Panc1 (cell line): Measurements from ENCODE around the gene TMEM239. TPM values are rescaled to one million over a fixed set of nuclear protein-coding genes. Genes with fewer than 3 reads are reported as not detected.

Experiments
- ATAC-seq: fragments of 200-7000 bp; cut with Tn5 transposase; 2 replicates; pipeline ENCODE4 v1.9.1; 2020; ENCODE audit warnings: mild to moderate bottlenecking, moderate library complexity
- BruUV-seq: library from RNA; stranded (reverse); fragments of 400-500 nt; replicated peaks from 2 replicates; lab custom pipeline; 2021; lab: Mats Ljungman, UMichigan
- CTCF ChIA-PET: fragments of 300-600 bp; sonication (Branson Sonifier 250); formaldehyde crosslinking; loops from one replicate; lab custom pipeline; 2022; ENCODE audit warnings: antibody characterized with exemption; lab: Charles Lee
- POLR2A ChIA-PET: fragments of 300-600 bp; sonication (Branson Sonifier 250); formaldehyde crosslinking; loops from one replicate; lab custom pipeline; 2022; ENCODE audit warnings: antibody characterized with exemption; lab: Charles Lee
- DNase-seq: peaks from one replicate; pipeline ENCODE4 v3.0.0-alpha.2; 2010; ENCODE audit warnings: low read depth, low spot score
- H3K27ac ChIP-seq: 2 replicates; pipeline ENCODE4 v1.5.1; 2011; ENCODE audit warnings: mild to moderate bottlenecking, low read length, inconsistent platforms
- H3K27me3 ChIP-seq: fragments of 200-500 bp; sonication (Bioruptor generic); 2 replicates; pipeline ENCODE4 v1.6.0; 2014; ENCODE audit warnings: low read length, inconsistent platforms; ENCODE audit not compliant: control insufficient read depth, insufficient read depth
- H3K36me3 ChIP-seq: fragments of 200-500 bp; sonication (Bioruptor generic); 2 replicates; pipeline ENCODE4 v1.5.1; 2014; ENCODE audit warnings: inconsistent platforms, mild to moderate bottlenecking, low read length, moderate library complexity; ENCODE audit not compliant: control insufficient read depth, insufficient read depth
- H3K4me1 ChIP-seq: 2 replicates; pipeline ENCODE4 v1.5.1; 2011; ENCODE audit warnings: inconsistent platforms, mild to moderate bottlenecking, low read length, moderate library complexity; ENCODE audit not compliant: control insufficient read depth, insufficient read depth
- H3K4me3 ChIP-seq, 2 experiments: 2 replicates each; pipeline ENCODE4 v1.5.1; 2011 to 2012; ENCODE audit warnings: low read depth in 2 of 2, low read length in 2 of 2, mild to moderate bottlenecking in 2 of 2, inconsistent platforms in 1 of 2, moderate library complexity in 1 of 2
- H3K9me3 ChIP-seq: fragments of 200-500 bp; sonication (Bioruptor generic); 2 replicates; pipeline ENCODE4 v1.5.1; 2014; ENCODE audit warnings: low read depth, mild to moderate bottlenecking, inconsistent platforms, low read length, moderate library complexity; ENCODE audit not compliant: control insufficient read depth, insufficient read depth
- POLR2AphosphoS5 ChIP-seq: IDR thresholded peaks from 2 replicates; pipeline ENCODE4 v1.6.1; 2012; ENCODE audit warnings: mild to moderate bottlenecking, low read depth, low read length, moderate library complexity
- SIN3A ChIP-seq: IDR thresholded peaks from 2 replicates; pipeline ENCODE4 v1.6.1; 2012; ENCODE audit warnings: low read depth, mild to moderate bottlenecking, low read length, moderate library complexity, borderline replicate concordance; ENCODE audit not compliant: insufficient read depth
- TCF7L2 ChIP-seq: IDR thresholded peaks from 2 replicates; pipeline ENCODE4 v1.6.1; 2011; ENCODE audit warnings: mild to moderate bottlenecking, low read depth, low read length, inconsistent platforms
- in situ Hi-C: cut with HindIII; loops from 2 replicates; pipeline ENCODE4 v1.10.0; 2016; ENCODE audit warnings: low sequenced_read_pairs, low pct_unique_long_range_greater_than_20kb
- intact Hi-C: fragments of 100-400 bp; cut with micrococcal nuclease; formaldehyde crosslinking; loops from one replicate; pipeline ENCODE4 v1.10.0; 2022; ENCODE audit not compliant: unreplicated experiment
- total RNA-seq: library from RNA; stranded (reverse); gene quantifications from one replicate; pipeline ENCODE4 v1.2.1, GENCODE V29; 2021; ENCODE audit not compliant: unreplicated experiment
- TF ChIP-seq, protein P1 (sequence below), 2 experiments: IDR thresholded peaks; 2 replicates each; pipeline ENCODE4 v1.6.1; 2011 to 2012; ENCODE audit warnings: low read depth in 2 of 2, control low read depth in 1 of 2, low read length in 1 of 2, mild to moderate bottlenecking in 1 of 2, moderate library complexity in 1 of 2; ENCODE audit not compliant: insufficient read depth in 1 of 2
- TF ChIP-seq, protein P2 (sequence below): fragments of 450-650 bp; IDR thresholded peaks from 2 replicates; pipeline ENCODE4 v1.5.1; 2017; ENCODE audit warnings: mild to moderate bottlenecking

Gene TMEM239
- total RNA-seq, 1 experiment from 2014 or later = not detected

DNA sequence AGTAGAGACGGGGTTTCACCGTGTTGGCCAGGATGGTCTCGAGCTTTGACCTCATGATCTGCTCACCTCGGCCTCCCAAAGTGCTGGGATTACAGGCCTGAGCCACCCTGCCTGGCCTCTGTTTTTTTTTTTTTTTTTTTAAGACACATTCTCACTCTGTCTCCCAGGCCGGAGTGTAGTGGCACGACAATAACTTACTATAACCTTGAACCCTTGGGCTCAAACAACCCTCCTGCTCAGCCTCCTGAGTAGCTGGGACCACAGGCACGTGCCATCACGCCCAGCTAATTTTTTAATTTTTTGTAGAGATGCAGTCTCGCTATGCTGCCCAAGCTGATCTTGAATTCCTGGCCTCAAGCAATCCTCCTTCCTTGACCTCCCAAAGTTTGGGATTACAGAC is 42.4 kb upstream of the TMEM239 start:
- Histone ChIP-seq H3K9me3 (no peaks in the 10 kb centered on the region), H3K4me1 (no peaks in the 10 kb centered on the region; the same call in 1 of the 2 replicates), H3K36me3 (no peaks in the 10 kb centered on the region), H3K27me3 (no peaks in the 10 kb centered on the region), H3K4me3 (no peak overlapping the region), H3K27ac (no peak overlapping the region)
- TF ChIP-seq, protein P1, sequence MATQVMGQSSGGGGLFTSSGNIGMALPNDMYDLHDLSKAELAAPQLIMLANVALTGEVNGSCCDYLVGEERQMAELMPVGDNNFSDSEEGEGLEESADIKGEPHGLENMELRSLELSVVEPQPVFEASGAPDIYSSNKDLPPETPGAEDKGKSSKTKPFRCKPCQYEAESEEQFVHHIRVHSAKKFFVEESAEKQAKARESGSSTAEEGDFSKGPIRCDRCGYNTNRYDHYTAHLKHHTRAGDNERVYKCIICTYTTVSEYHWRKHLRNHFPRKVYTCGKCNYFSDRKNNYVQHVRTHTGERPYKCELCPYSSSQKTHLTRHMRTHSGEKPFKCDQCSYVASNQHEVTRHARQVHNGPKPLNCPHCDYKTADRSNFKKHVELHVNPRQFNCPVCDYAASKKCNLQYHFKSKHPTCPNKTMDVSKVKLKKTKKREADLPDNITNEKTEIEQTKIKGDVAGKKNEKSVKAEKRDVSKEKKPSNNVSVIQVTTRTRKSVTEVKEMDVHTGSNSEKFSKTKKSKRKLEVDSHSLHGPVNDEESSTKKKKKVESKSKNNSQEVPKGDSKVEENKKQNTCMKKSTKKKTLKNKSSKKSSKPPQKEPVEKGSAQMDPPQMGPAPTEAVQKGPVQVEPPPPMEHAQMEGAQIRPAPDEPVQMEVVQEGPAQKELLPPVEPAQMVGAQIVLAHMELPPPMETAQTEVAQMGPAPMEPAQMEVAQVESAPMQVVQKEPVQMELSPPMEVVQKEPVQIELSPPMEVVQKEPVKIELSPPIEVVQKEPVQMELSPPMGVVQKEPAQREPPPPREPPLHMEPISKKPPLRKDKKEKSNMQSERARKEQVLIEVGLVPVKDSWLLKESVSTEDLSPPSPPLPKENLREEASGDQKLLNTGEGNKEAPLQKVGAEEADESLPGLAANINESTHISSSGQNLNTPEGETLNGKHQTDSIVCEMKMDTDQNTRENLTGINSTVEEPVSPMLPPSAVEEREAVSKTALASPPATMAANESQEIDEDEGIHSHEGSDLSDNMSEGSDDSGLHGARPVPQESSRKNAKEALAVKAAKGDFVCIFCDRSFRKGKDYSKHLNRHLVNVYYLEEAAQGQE (IDR thresholded peaks at IDR 0.05; ENCODE audit: insufficient read depth in 1 of 2, low read depth in 2 of 2, low read length in 1 of 2) = no peak
- TF ChIP-seq, protein P2, sequence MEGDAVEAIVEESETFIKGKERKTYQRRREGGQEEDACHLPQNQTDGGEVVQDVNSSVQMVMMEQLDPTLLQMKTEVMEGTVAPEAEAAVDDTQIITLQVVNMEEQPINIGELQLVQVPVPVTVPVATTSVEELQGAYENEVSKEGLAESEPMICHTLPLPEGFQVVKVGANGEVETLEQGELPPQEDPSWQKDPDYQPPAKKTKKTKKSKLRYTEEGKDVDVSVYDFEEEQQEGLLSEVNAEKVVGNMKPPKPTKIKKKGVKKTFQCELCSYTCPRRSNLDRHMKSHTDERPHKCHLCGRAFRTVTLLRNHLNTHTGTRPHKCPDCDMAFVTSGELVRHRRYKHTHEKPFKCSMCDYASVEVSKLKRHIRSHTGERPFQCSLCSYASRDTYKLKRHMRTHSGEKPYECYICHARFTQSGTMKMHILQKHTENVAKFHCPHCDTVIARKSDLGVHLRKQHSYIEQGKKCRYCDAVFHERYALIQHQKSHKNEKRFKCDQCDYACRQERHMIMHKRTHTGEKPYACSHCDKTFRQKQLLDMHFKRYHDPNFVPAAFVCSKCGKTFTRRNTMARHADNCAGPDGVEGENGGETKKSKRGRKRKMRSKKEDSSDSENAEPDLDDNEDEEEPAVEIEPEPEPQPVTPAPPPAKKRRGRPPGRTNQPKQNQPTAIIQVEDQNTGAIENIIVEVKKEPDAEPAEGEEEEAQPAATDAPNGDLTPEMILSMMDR = no peak
- TF ChIP-seq SIN3A (no peak), TCF7L2 (no peak), POLR2AphosphoS5 (no peak)
- DNase-seq = no peak
- intact Hi-C loops (no loop called here), in situ Hi-C loops (no loop called here)
- ATAC-seq = no peak
- ChIA-PET POLR2A (no interaction called here), CTCF (no interaction called here)
- BruUV-seq = no TSS peak

DNA sequence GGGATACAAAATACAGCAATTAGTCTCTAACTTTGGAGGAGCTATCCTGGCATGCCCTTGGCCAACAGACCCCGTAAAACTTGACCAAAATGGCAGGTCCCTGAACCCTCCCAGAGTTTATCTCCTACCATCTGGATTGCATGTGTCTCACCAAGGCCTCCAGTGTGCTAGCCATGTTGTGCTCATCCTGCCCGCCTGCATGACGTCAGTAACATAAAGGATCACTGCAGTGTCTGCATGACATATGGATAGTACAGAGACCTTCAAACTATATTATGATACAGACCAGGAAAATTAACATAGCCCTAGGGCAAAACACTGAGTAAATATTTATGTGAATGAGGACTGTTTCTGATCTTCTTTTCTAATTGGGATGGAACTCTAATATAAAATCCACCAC is 41.0 kb upstream of the TMEM239 start:
- POLR2A ChIA-PET = no interaction called here
- Histone ChIP-seq H3K4me1 (no peaks in the 10 kb centered on the region), H3K27ac (no peak overlapping the region), H3K4me3 (no peak overlapping the region), H3K36me3 (no peaks in the 10 kb centered on the region), H3K27me3 (no peaks in the 10 kb centered on the region), H3K9me3 (no peaks in the 10 kb centered on the region)
- CTCF ChIA-PET = no interaction called here
- TF ChIP-seq TCF7L2 = no peak
- TF ChIP-seq, protein P1 (IDR thresholded peaks at IDR 0.05; ENCODE audit: insufficient read depth in 1 of 2, low read depth in 2 of 2, low read length in 1 of 2) = no peak
- TF ChIP-seq, protein P2 = no peak
- no peak for TF ChIP-seq SIN3A
- TF ChIP-seq POLR2AphosphoS5 = no peak
- intact Hi-C loops (no loop called here), in situ Hi-C loops (no loop called here)
- no TSS peak for BruUV-seq
- ATAC-seq (no peak), DNase-seq (no peak)
